ENCODE results near the gene RGS6. TPM values are rescaled to one million over a fixed set of nuclear protein-coding genes. Genes with fewer than 3 reads are reported as not detected.

RGS6 gene
- polyA plus RNA-seq, 2 donors, result 0.11 to 0.29 TPM

DNA sequence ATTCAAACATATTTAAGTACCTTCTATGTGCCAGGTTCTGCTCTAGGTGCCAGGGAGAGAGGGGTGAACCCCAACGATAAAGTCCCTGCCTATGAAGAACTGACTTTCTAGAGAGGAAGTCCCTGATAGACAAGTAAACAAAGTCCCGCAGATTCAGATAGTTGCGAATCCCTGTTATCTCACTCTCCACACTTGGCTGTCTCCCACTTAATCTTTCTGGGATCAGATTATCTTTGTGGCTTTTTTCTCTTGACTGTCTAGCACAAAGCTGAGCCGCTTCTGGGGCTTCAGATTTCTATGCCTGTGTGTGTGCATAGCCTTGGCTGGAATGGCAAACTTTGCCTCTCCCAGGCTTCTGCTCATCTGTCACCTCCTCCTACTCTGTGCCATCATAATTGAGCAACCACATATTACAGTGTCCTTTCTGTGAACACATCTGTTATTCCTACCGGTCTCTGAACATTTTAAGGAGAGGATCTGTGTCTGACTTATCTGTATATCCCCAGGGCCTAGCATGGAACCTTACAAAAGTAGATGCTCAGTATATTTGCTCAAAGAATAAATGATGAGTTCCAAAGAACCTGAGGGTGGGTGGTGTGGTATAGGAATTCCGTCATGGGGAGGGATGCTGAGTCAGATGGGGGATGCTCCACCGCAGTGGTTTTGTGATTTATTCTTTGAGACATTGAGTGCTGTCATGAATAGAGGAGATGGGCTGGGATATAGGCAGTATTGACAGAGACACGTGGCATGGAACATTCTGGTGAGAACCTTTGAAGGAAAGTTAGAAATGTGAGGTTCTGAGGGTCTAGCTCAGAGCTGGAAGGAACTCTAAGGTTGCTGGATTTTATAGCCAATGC is 28.5 kb downstream of the RGS6 start:
- Histone ChIP-seq H3K27me3 (ENCODE audit: control insufficient read depth in 1 of 2, insufficient read depth in 2 of 2, low read length in 2 of 2) (no peaks in the 10 kb centered on the region), H3K4me3 (ENCODE audit: low read depth in 1 of 2, low read length in 2 of 2) (no peak overlapping the region), H3K9me3 (ENCODE audit: control insufficient read depth in 2 of 2, insufficient read depth in 1 of 2, low read depth in 1 of 2, low read length in 1 of 2) (no peaks in the 10 kb centered on the region), H3K36me3 (ENCODE audit: control insufficient read depth in 2 of 2, insufficient read depth in 2 of 2, low read length in 1 of 2) (no peaks in the 10 kb centered on the region), H3K27ac (ENCODE audit: low read depth in 2 of 2, low read length in 1 of 2) (no peak overlapping the region), H3K4me1 (ENCODE audit: control insufficient read depth in 2 of 2, insufficient read depth in 2 of 2, low read length in 1 of 2) (no peaks in the 10 kb centered on the region)
- WGBS, 2 donors, result 67 to 70% methylated on average over 8 of the region's 8 CpGs

GRCh38 chr14:71961972-71962371 is 29.7 kb downstream of the RGS6 start:
- 31 to 38% methylated on average over 4 of the region's 4 CpGs for WGBS, 2 donors
- H3K36me3 ChIP-seq (ENCODE audit: control insufficient read depth in 2 of 2, insufficient read depth in 2 of 2, low read length in 1 of 2), result no peaks in the 10 kb centered on the region
- no peaks in the 10 kb centered on the region for H3K9me3 ChIP-seq (ENCODE audit: control insufficient read depth in 2 of 2, insufficient read depth in 1 of 2, low read depth in 1 of 2, low read length in 1 of 2)
- no peaks in the 10 kb centered on the region for H3K4me1 ChIP-seq (ENCODE audit: control insufficient read depth in 2 of 2, insufficient read depth in 2 of 2, low read length in 1 of 2)
- no peak overlapping the region for H3K27ac ChIP-seq (ENCODE audit: low read depth in 2 of 2, low read length in 1 of 2)
- H3K27me3 ChIP-seq (ENCODE audit: control insufficient read depth in 1 of 2, insufficient read depth in 2 of 2, low read length in 2 of 2), result no peaks in the 10 kb centered on the region
- H3K4me3 ChIP-seq (ENCODE audit: low read depth in 1 of 2, low read length in 2 of 2), result no peak overlapping the region

- Histone ChIP-seq H3K4me1 (ENCODE audit: control insufficient read depth in 2 of 2, insufficient read depth in 2 of 2, low read length in 1 of 2) (no peaks in the 10 kb centered on the region), H3K9me3 (ENCODE audit: control insufficient read depth in 2 of 2, insufficient read depth in 1 of 2, low read depth in 1 of 2, low read length in 1 of 2) (no peaks in the 10 kb centered on the region), H3K36me3 (ENCODE audit: control insufficient read depth in 2 of 2, insufficient read depth in 2 of 2, low read length in 1 of 2) (no peaks in the 10 kb centered on the region), H3K27ac (ENCODE audit: low read depth in 2 of 2, low read length in 1 of 2) (no peak overlapping the region), H3K27me3 (ENCODE audit: control insufficient read depth in 1 of 2, insufficient read depth in 2 of 2, low read length in 2 of 2) (no peaks in the 10 kb centered on the region), H3K4me3 (ENCODE audit: low read depth in 1 of 2, low read length in 2 of 2) (no peak overlapping the region)
- WGBS, 2 donors, result 72 to 74% methylated on average over 7 of the region's 7 CpGs
Measured at GRCh38 chr14:71964716-71965115, 32.5 kb downstream of the RGS6 start.

DNA sequence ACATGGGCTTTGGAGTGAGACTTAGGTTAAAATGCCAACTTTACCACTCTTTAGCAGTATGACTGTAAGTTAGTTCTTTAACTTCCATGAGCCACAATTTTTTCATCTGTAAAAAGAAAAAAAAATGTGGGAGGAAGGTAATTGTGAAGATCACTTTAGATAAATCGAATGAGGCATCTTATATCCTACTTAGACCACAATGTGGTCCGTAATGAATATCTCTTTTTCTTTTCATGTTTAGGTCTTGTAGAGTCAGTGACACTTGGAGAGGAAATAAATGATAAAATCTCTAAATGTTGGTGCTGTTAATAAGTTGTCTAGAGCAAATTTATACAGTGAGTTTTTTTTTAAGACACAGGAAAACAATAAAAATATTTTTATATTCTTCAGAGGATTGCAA is 34.3 kb downstream of the RGS6 start:
- H3K4me1 ChIP-seq (ENCODE audit: control insufficient read depth in 2 of 2, insufficient read depth in 2 of 2, low read length in 1 of 2), result no peaks in the 10 kb centered on the region
- H3K9me3 ChIP-seq (ENCODE audit: control insufficient read depth in 2 of 2, insufficient read depth in 1 of 2, low read depth in 1 of 2, low read length in 1 of 2), result no peaks in the 10 kb centered on the region
- H3K27me3 ChIP-seq (ENCODE audit: control insufficient read depth in 1 of 2, insufficient read depth in 2 of 2, low read length in 2 of 2), result no peaks in the 10 kb centered on the region
- H3K4me3 ChIP-seq (ENCODE audit: low read depth in 1 of 2, low read length in 2 of 2), result no peak overlapping the region
- 65 to 80% methylated on average over 2 of the region's 2 CpGs for WGBS, 2 donors
- H3K27ac ChIP-seq (ENCODE audit: low read depth in 2 of 2, low read length in 1 of 2), result no peak overlapping the region
- H3K36me3 ChIP-seq (ENCODE audit: control insufficient read depth in 2 of 2, insufficient read depth in 2 of 2, low read length in 1 of 2), result no peaks in the 10 kb centered on the region

GRCh38 chr14:71967704-71968103 is 35.5 kb downstream of the RGS6 start:
- H3K4me1 ChIP-seq (ENCODE audit: control insufficient read depth in 2 of 2, insufficient read depth in 2 of 2, low read length in 1 of 2), result no peaks in the 10 kb centered on the region

GRCh38 chr14:71970272-71970671 is 38.0 kb downstream of the RGS6 start:
- H3K4me3 ChIP-seq (ENCODE audit: low read depth in 1 of 2, low read length in 2 of 2), result no peak overlapping the region
- no peaks in the 10 kb centered on the region for H3K4me1 ChIP-seq (ENCODE audit: control insufficient read depth in 2 of 2, insufficient read depth in 2 of 2, low read length in 1 of 2)
- no peaks in the 10 kb centered on the region for H3K9me3 ChIP-seq (ENCODE audit: control insufficient read depth in 2 of 2, insufficient read depth in 1 of 2, low read depth in 1 of 2, low read length in 1 of 2)
- no peak overlapping the region for H3K27ac ChIP-seq (ENCODE audit: low read depth in 2 of 2, low read length in 1 of 2)
- no peaks in the 10 kb centered on the region for H3K27me3 ChIP-seq (ENCODE audit: control insufficient read depth in 1 of 2, insufficient read depth in 2 of 2, low read length in 2 of 2)
- 72 to 80% methylated on average over 3 of the region's 3 CpGs for WGBS, 2 donors
- H3K36me3 ChIP-seq (ENCODE audit: control insufficient read depth in 2 of 2, insufficient read depth in 2 of 2, low read length in 1 of 2), result no peaks in the 10 kb centered on the region

More at GRCh38 chr14:71967704-71968103, 35.5 kb downstream of the RGS6 start:
- WGBS, 2 donors, result 61 to 71% methylated on average over 1 of the region's 1 CpG
- H3K27me3 ChIP-seq (ENCODE audit: control insufficient read depth in 1 of 2, insufficient read depth in 2 of 2, low read length in 2 of 2), result no peaks in the 10 kb centered on the region
- H3K36me3 ChIP-seq (ENCODE audit: control insufficient read depth in 2 of 2, insufficient read depth in 2 of 2, low read length in 1 of 2), result no peaks in the 10 kb centered on the region
- H3K9me3 ChIP-seq (ENCODE audit: control insufficient read depth in 2 of 2, insufficient read depth in 1 of 2, low read depth in 1 of 2, low read length in 1 of 2), result no peaks in the 10 kb centered on the region
- H3K4me3 ChIP-seq (ENCODE audit: low read depth in 1 of 2, low read length in 2 of 2), result no peak overlapping the region
- no peak overlapping the region for H3K27ac ChIP-seq (ENCODE audit: low read depth in 2 of 2, low read length in 1 of 2)

DNA sequence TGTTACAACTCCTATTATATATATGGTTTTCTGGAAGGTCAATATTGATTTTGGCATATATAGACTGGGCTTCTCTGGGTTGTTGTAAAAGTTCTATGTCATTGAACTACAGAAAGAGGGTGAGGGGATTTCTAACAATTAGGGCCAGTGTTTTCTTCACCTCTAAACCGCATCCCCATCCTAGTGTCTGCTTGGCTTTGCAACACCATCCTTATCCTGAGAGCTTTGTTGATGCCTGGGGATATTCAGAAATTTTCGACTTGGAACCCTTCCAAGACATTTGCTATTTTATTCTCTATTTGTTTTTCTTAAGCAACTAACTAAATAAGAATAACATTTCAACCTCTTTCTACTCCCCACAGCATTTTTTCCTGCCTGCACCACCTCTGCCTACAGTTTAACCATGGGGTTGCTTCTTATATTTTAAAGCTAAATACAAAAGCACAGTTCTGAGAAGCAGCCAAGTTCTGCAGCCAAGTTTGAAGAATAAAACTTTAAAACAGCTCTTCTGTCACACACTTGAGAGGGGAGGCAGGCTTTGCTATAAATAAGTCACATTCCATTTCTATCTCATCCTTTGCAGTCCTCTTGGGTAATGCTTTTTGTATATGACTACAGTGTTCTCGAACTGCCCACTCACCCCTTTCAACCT is 53.4 kb downstream of the RGS6 start:
- H3K27me3 ChIP-seq (ENCODE audit: control insufficient read depth in 1 of 2, insufficient read depth in 2 of 2, low read length in 2 of 2), result no peaks in the 10 kb centered on the region
- H3K36me3 ChIP-seq (ENCODE audit: control insufficient read depth in 2 of 2, insufficient read depth in 2 of 2, low read length in 1 of 2), result no peaks in the 10 kb centered on the region
- no peaks in the 10 kb centered on the region for H3K4me1 ChIP-seq (ENCODE audit: control insufficient read depth in 2 of 2, insufficient read depth in 2 of 2, low read length in 1 of 2)
- WGBS, 2 donors, result 19 to 38% methylated on average over 3 of the region's 3 CpGs
- H3K9me3 ChIP-seq (ENCODE audit: control insufficient read depth in 2 of 2, insufficient read depth in 1 of 2, low read depth in 1 of 2, low read length in 1 of 2), result no peaks in the 10 kb centered on the region
- no peak overlapping the region for H3K27ac ChIP-seq (ENCODE audit: low read depth in 2 of 2, low read length in 1 of 2)
- no peak overlapping the region for H3K4me3 ChIP-seq (ENCODE audit: low read depth in 1 of 2, low read length in 2 of 2)

DNA sequence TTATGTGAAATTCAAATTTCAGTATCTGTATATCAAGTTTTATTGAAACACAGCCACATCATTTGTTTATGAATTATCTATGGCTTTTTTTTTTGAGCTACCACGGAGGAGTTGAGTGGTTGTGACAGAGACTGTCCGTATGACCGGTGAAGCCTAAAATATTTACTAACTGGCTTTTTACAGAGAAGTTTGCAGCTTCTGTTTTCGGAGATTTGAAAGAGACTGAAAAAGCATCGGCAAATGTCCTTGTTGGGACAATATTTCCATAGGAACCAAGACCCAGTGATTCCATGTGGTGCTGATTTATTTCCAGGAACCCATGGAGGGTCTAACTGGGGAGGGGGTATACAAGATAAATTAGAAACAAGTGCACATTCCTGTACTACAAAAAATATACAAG is 56.2 kb downstream of the RGS6 start:
- Histone ChIP-seq H3K36me3 (ENCODE audit: control insufficient read depth in 2 of 2, insufficient read depth in 2 of 2, low read length in 1 of 2) (no peaks in the 10 kb centered on the region), H3K4me1 (ENCODE audit: control insufficient read depth in 2 of 2, insufficient read depth in 2 of 2, low read length in 1 of 2) (no peaks in the 10 kb centered on the region), H3K27me3 (ENCODE audit: control insufficient read depth in 1 of 2, insufficient read depth in 2 of 2, low read length in 2 of 2) (no peaks in the 10 kb centered on the region), H3K9me3 (ENCODE audit: control insufficient read depth in 2 of 2, insufficient read depth in 1 of 2, low read depth in 1 of 2, low read length in 1 of 2) (no peaks in the 10 kb centered on the region), H3K27ac (ENCODE audit: low read depth in 2 of 2, low read length in 1 of 2) (no peak overlapping the region), H3K4me3 (ENCODE audit: low read depth in 1 of 2, low read length in 2 of 2) (no peak overlapping the region)
- 83 to 86% methylated on average over 5 of the region's 5 CpGs for WGBS, 2 donors

DNA sequence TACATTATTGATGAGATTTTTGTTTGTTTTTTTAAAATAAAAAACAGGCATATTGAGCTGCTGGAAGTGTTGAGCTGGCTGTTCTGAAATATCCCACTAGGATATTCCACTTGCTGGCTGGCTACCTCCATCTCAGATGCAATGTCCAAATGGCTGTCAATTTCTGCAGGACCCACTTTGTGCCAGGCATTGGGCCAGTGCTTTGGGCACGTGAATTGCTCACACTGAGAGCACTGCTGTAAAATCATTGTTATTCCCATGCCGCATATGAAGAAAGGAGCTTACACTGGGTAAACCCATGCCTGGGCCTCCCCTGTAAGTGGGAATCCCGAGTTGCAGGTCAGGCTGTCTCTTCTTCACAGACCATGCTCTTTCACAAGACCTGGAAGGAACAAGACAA is 56.7 kb downstream of the RGS6 start:
- H3K4me1 ChIP-seq (ENCODE audit: control insufficient read depth in 2 of 2, insufficient read depth in 2 of 2, low read length in 1 of 2), result no peaks in the 10 kb centered on the region
- H3K27ac ChIP-seq (ENCODE audit: low read depth in 2 of 2, low read length in 1 of 2), result no peak overlapping the region
- H3K36me3 ChIP-seq (ENCODE audit: control insufficient read depth in 2 of 2, insufficient read depth in 2 of 2, low read length in 1 of 2), result no peaks in the 10 kb centered on the region
- H3K9me3 ChIP-seq (ENCODE audit: control insufficient read depth in 2 of 2, insufficient read depth in 1 of 2, low read depth in 1 of 2, low read length in 1 of 2), result no peaks in the 10 kb centered on the region
- no peaks in the 10 kb centered on the region for H3K27me3 ChIP-seq (ENCODE audit: control insufficient read depth in 1 of 2, insufficient read depth in 2 of 2, low read length in 2 of 2)
- H3K4me3 ChIP-seq (ENCODE audit: low read depth in 1 of 2, low read length in 2 of 2), result no peak overlapping the region
- WGBS, 2 donors, result 68 to 76% methylated on average over 3 of the region's 3 CpGs

GRCh38 chr14:71994416-71994815 is 62.2 kb downstream of the RGS6 start:
- Histone ChIP-seq H3K9me3 (ENCODE audit: control insufficient read depth in 2 of 2, insufficient read depth in 1 of 2, low read depth in 1 of 2, low read length in 1 of 2) (no peaks in the 10 kb centered on the region), H3K27me3 (ENCODE audit: control insufficient read depth in 1 of 2, insufficient read depth in 2 of 2, low read length in 2 of 2) (no peaks in the 10 kb centered on the region), H3K36me3 (ENCODE audit: control insufficient read depth in 2 of 2, insufficient read depth in 2 of 2, low read length in 1 of 2) (no peaks in the 10 kb centered on the region), H3K4me3 (ENCODE audit: low read depth in 1 of 2, low read length in 2 of 2) (no peak overlapping the region), H3K27ac (ENCODE audit: low read depth in 2 of 2, low read length in 1 of 2) (no peak overlapping the region), H3K4me1 (ENCODE audit: control insufficient read depth in 2 of 2, insufficient read depth in 2 of 2, low read length in 1 of 2) (no peaks in the 10 kb centered on the region)
- 77 to 78% methylated on average over 5 of the region's 5 CpGs for WGBS, 2 donors

All from esophagus (tissue), 2 donors.